ENCODE data around the gene CAPZA3. TPM values are rescaled to one million over a fixed set of nuclear protein-coding genes. Genes with fewer than 3 reads are reported as not detected.

CAPZA3 gene
- total and polyA plus RNA-seq, 2 experiments from 2014 or later: not detected

DNA sequence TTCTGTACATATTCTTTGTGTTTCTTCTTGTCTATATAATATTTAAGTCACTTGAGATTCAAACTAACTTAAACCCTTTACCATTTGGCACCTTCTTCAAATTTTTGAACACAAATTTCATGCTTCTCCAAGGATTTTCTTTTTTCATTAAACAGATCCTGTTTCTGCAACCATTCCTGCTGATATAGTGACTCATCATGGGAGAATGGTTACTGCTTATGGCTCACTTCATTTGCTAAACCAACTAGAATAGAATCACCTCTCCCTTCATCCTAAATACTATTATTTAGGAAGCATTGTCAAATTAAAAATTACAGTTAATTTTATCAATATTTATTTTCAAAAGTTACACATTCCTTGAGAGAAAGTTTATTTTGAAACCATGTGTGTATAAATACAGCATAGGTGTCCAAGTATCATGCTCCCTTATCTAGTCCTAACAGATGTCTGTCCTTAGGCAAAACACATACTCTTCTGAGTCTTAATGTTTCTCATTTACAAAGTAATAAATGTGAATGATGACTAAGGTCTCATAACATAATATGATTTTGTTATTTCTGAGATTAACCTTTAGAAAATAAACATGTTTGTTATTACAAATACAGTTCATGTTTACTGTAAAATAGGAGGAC lies 40.8 kb upstream of the CAPZA3 start:
- Histone ChIP-seq H3K9me2 (ENCODE audit: insufficient read depth) (0 out of 2 replicates have a peak, but pooled peaks cover under 1% of the 10 kb centered on the region), H3K4me2 (no peak overlapping the region), H4K20me1 (replicated peaks; ENCODE audit: insufficient read depth) (no peaks in the 10 kb centered on the region), H3K4me3 (no peak overlapping the region), H2AFZ (no peak overlapping the region), H3K27ac (ENCODE audit: low read depth) (no peak overlapping the region), H3K4me1 (ENCODE audit: insufficient read depth) (no peaks in the 10 kb centered on the region), H3K36me3 (ENCODE audit: insufficient read depth) (no peaks in the 10 kb centered on the region), H3K79me2 (replicated peaks; ENCODE audit: insufficient read depth) (no peaks in the 10 kb centered on the region), H3K27me3 (ENCODE audit: insufficient read depth) (no peaks in the 10 kb centered on the region), H3F3A (replicated peaks; ENCODE audit: low read depth) (no peaks in the 10 kb centered on the region)
- TF ChIP-seq ZNF114 (CRISPR knock-in tag; IDR thresholded peaks at IDR 0.05) (no peak), JUNB (IDR thresholded peaks at IDR 0.05; ENCODE audit: unreplicated experiment) (no peak), REST (IDR thresholded peaks at IDR 0.05; ENCODE audit: unreplicated experiment) (no peak), NANOG (IDR thresholded peaks at IDR 0.05; ENCODE audit: borderline replicate concordance) (no peak), CTCF (conservative IDR thresholded peaks at IDR 0.05; ENCODE audit: low read depth in 2 of 2) (no peak), STAT1 (IDR thresholded peaks at IDR 0.05; ENCODE audit: unreplicated experiment) (no peak)
- TF ChIP-seq, protein P1, sequence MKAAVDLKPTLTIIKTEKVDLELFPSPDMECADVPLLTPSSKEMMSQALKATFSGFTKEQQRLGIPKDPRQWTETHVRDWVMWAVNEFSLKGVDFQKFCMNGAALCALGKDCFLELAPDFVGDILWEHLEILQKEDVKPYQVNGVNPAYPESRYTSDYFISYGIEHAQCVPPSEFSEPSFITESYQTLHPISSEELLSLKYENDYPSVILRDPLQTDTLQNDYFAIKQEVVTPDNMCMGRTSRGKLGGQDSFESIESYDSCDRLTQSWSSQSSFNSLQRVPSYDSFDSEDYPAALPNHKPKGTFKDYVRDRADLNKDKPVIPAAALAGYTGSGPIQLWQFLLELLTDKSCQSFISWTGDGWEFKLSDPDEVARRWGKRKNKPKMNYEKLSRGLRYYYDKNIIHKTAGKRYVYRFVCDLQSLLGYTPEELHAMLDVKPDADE (IDR thresholded peaks at IDR 0.05): no peak
- ATAC-seq (no peak), DNase-seq (ENCODE audit: low spot score) (no peak)
- Mint-ChIP-seq H3K27me3 (ENCODE audit: insufficient read depth, low read depth, poor library complexity) (no peaks in the 10 kb centered on the region), H3K27ac (no peak overlapping the region), H3K4me1 (no peaks in the 10 kb centered on the region), H3K36me3 (ENCODE audit: low read depth) (no peaks in the 10 kb centered on the region), H3K9me3 (no peaks in the 10 kb centered on the region), H3K4me3 (no peak overlapping the region)

- Histone ChIP-seq H3K9me2 (ENCODE audit: insufficient read depth) (no peaks in the 10 kb centered on the region), H3K27ac (ENCODE audit: low read depth) (no peak overlapping the region), H2AFZ (no peak overlapping the region), H4K20me1 (replicated peaks; ENCODE audit: insufficient read depth) (no peaks in the 10 kb centered on the region), H3K4me2 (no peak overlapping the region), H3K79me2 (replicated peaks; ENCODE audit: insufficient read depth) (no peaks in the 10 kb centered on the region), H3K4me1 (ENCODE audit: insufficient read depth) (no peaks in the 10 kb centered on the region), H3K4me3 (no peak overlapping the region), H3K36me3 (ENCODE audit: insufficient read depth) (no peaks in the 10 kb centered on the region), H3F3A (replicated peaks; ENCODE audit: low read depth) (no peaks in the 10 kb centered on the region), H3K27me3 (ENCODE audit: insufficient read depth) (no peaks in the 10 kb centered on the region)
- H3K36me3 Mint-ChIP-seq (ENCODE audit: low read depth): no peaks in the 10 kb centered on the region
- no peak overlapping the region for H3K27ac Mint-ChIP-seq
- no peaks in the 10 kb centered on the region for H3K27me3 Mint-ChIP-seq (ENCODE audit: insufficient read depth, low read depth, poor library complexity)
- DNase-seq (ENCODE audit: low spot score): no peak
- H3K4me3 Mint-ChIP-seq: no peak overlapping the region
- H3K4me1 Mint-ChIP-seq: peaks cover 4% of the 10 kb centered on the region
- no peak for ATAC-seq
- H3K9me3 Mint-ChIP-seq: no peaks in the 10 kb centered on the region
- TF ChIP-seq ZNF114 (CRISPR knock-in tag; IDR thresholded peaks at IDR 0.05): no peak
- TF ChIP-seq REST (IDR thresholded peaks at IDR 0.05; ENCODE audit: unreplicated experiment): no peak
These were observed 37.6 kb upstream of the CAPZA3 start for GRCh38 chr12:18700271-18700670.
